HG03520 (cell line): ENCODE results near the gene DDIAS.
"Not testable (repeated sequence)": the region's sequence is repeated elsewhere in the genome, so short reads cannot be mapped to it uniquely, and the experiment has no call there.

Experiments used
- ATAC-seq: cut with Tn5 transposase; IDR thresholded peaks from one replicate; pipeline ENCODE4 v1.9.1; 2021; ENCODE audit warnings: mild to moderate bottlenecking, moderate library complexity; ENCODE audit not compliant: unreplicated experiment

DDIAS gene, protein sequence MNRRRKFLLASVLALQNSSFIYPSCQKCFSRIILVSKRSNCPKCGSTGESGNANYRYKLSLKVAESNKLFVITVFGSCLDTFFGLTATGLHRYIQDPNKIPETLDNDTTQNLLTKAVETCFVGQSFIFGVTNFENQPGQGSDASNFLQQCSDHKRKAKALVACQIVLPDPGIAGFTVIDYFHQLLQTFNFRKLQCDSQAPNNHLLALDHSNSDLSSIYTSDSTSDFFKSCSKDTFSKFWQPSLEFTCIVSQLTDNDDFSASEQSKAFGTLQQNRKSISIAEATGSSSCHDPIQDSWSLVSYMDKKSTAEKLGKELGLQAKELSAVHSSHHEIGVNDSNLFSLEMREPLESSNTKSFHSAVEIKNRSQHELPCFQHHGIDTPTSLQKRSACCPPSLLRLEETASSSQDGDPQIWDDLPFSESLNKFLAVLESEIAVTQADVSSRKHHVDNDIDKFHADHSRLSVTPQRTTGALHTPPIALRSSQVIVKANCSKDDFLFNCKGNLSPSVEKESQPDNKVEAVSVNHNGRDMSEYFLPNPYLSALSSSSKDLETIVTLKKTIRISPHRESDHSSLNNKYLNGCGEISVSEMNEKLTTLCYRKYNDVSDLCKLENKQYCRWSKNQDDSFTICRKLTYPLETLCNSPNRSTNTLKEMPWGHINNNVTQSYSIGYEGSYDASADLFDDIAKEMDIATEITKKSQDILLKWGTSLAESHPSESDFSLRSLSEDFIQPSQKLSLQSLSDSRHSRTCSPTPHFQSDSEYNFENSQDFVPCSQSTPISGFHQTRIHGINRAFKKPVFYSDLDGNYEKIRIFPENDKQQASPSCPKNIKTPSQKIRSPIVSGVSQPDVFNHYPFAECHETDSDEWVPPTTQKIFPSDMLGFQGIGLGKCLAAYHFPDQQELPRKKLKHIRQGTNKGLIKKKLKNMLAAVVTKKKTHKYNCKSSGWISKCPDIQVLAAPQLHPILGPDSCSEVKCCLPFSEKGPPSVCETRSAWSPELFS

DNA sequence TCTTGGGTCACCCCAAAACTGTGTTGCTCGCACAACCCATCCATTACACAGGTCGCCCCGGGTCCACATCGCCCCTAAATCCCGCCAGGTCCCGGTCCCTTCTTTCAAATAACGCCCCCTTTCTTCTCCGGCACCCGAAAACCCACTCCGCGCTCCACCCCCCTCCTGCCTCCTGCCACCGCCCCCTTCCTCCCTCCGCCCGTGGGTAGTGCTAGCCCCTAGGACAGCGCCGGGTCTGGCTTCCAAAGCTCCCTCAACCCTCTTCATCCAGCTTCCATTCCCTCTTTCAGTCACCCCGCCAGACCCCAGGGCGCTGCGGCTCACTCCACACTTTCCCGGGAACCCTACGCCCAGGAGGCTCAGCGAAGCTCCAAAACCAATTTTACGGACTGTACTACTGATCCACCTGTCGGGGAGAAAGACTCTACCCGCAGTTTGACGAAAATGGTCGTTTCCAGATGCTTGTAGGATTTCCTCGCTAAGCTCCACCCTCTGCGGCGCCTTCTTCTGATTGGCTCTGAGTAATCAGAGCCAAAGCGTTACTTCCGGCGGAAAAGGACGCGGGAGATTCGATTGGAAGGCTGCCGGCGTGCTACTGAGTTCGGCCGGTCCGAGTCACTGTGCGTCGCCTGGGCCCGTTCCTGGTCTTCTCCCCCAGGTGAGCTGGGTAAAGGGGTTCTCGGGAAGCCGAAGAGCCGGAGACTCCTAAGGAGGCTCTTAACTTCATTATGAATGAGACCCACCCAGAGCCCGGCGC lies at the start of gene DDIAS:
TSS of gene DDIAS (plus strand) at position 572 of the 757 bp plus-strand sequence. CDS start 13,003 bp downstream, outside the sequence.
- peak; percentile 64 for ATAC-seq

DNA sequence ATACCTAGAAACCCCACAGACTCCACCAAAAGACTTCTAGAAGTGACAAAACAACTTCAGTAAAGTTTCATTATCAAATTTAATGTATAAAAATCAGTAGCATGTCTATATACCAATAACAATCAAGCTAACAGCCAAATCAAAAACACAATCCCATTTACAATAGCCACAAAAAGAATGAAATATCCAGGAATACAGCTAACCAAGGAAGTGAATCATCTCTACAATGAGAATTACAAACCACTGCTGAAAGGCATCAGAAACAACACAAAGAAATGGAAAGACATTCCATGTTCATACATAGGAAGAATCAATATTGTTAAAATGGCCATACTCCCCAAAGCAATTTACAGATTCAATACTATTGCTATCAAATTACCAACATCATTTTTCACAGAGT lies 47.3 kb upstream of the DDIAS start:
- ATAC-seq: no peak

DNA sequence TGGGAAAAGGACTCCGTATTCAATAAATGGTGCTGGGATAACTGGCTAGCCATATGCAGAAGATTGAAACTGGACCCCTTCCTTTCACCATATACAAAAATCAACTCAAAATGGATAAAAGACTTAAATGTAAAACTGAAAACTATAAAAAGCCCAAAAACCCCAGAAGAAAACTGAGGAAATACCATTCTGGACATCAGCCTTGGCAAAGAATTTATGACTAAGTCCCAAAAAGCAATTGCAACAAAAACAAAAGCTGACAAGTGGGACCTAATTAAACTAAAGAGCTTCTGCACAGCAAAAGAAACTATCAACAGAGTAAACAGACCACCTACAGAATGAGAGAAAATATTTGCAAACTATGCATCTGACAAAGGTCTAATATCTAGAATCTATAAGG lies 46.6 kb upstream of the DDIAS start:
- ATAC-seq: not testable (repeated sequence)

DNA sequence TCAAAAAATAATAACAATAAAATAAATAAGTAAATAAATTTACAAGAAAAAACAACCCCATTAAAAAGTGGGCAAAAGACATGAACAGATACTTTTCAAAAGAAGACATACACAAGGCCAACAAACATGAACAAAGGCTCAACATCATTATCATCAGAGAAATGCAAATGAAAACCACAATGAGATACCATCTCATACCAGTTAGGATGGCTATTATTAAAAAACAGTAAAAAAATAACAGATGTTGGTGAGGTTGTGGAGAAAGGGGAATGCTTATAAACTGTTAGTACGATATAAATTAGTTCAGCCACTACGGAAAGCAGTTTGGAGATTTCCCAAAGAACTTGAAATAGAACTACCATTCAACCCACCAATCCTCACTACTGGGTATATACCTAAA lies 45.9 kb upstream of the DDIAS start:
- ATAC-seq: no peak

DNA sequence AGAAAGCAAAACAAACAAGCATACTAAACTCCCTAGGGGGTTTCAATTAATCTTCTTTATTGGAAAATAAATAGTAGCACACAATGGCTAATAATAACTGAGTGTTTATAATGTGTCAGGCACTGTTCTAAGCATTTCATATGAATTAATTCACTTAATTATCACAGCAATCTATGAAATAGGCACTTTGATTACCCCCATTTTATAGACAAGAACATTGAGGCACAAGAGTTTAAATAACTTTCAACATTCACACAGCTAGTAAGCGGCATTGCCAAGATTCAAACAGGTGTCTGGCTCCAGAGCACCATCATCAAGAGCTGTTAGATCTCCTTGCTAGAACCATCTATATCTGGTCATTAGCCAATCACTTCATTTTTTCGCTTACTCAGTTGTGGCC lies 44.4 kb upstream of the DDIAS start:
- no peak for ATAC-seq

DNA sequence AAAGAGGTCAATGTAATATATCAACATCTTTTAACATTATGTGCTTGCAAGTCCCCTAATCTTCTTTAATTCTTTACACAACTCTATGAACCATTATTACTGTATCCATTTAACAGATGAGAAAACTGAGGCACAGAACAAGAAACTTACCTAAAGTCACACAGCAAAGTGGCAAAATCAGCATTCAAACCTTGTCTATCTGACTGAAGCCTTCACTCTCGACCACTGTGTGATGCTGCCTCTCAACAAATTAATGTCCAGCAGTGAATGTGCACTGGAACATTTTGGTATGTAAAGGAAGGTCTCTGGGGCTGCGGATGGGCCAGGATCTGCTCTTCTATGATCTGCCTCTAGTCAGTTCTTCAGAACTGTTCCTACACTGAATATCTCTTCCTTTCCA lies 43.4 kb upstream of the DDIAS start:
- ATAC-seq: no peak

DNA sequence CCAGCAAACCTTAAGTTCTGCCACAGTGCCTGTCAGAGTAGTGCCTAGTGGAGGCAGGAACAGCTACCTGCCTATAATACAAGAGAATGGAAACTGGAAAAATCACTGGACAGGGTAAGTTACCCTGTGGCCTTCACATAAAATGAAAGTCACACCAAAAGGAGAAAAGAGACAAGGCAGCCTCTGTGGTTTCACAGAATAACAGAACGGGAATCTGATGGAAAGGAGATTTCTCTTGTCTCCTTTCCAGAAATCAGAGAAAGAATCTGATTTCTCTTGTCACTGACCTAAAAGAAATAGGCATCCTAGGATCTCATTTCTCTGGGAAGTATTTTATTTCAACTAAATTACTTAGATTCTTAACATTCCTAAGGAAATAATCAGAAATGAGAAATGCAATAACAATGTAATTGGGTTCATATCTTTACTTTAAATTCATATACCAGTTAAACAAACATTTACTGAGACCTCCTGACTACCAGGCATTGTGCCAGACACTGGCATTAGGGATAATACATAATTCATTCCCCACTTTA lies 42.9 kb upstream of the DDIAS start:
- no peak for ATAC-seq

DNA sequence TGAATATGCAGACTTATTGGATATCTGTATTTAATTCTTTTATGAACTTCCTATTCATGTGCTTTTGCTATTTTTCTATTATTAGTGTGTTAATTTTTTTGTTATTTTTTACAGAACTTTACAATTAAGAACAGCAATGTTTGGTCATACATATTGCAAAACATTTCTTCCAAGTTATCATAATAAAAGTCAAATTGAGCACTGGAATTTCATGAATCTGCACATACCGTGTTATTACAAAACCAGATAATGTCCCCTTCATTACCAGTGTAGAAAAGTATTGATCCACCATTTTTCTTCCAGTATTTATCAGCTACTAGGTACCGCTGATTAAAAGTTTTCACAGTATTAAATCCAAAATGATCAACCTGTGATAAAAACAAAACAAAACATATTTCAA lies 41.8 kb upstream of the DDIAS start:
- ATAC-seq: no peak

DNA sequence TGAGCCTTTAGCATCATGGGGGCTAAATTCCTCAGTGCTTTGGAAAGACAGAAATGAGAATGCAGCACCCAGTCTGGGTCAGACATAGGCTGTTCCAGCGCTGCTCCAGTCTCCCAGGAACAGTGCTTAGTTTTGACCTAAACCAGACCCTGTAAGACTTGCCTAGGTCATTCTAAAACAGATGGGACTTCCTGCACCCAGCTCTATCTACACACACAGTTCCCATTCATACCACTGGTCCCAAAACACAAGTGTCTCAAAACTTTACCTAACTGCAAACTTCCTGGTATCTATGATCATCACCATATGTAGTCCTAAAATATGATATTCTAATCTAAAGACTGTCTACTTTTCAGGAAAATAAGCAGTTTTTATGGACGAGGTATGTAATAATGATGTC lies 39.2 kb upstream of the DDIAS start:
- no peak for ATAC-seq

DNA sequence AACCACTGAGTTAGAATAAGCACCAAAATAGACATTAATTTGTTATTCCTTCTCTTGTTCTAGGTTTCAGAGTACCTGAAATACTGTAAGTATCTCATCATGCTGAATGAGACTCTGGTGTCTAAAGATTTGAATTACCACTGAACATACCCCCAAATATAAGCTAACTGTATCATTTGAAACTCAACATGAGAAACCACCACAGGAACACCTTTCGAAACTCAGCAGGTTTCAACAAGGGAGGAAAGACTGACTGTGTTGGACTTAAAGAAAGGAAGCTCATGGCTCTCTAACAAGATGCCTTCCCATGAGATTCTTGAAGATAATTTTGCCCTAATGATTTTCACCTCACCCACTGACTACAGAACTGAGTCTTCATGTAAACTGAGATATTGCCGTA lies 38.3 kb upstream of the DDIAS start:
- ATAC-seq: no peak

DNA sequence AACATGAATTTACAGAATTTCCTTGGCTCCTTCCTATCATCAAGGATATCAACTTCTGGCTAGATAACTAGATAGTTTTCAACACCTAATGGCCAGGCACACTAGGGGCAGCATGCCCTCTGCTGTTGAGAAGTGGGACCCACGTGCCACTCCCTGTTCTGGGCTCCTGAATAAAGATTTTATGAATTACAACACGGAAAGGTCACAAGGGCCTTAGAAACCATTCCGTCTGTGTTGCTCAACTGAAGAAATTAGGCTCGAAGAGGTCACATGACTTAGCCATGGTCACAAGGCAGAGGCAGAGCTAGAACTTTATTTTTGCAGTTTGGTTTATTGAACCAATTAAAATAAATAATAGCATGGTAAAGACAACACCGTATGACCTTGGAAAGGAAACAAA lies 37.3 kb upstream of the DDIAS start:
- ATAC-seq: peak; percentile 47

DNA sequence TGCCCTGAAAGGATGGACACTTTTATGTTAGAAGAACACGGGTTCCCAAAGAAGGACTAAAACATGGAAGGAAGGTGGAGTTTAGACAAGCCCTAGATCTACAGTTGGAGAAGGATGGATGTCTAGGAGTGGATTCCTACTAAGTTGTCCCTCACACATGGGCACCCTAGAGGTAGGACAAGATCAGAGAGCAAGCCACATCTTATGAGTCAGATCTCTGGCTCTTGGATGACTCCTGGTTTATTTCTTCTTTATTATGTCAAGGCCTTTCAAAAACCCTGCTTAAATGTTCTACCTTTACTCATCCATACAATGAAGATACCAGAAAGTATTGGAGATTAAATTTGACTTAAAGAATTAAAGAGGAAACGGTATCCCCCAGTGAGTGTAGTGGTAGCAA lies 35.7 kb upstream of the DDIAS start:
- ATAC-seq: no peak

DNA sequence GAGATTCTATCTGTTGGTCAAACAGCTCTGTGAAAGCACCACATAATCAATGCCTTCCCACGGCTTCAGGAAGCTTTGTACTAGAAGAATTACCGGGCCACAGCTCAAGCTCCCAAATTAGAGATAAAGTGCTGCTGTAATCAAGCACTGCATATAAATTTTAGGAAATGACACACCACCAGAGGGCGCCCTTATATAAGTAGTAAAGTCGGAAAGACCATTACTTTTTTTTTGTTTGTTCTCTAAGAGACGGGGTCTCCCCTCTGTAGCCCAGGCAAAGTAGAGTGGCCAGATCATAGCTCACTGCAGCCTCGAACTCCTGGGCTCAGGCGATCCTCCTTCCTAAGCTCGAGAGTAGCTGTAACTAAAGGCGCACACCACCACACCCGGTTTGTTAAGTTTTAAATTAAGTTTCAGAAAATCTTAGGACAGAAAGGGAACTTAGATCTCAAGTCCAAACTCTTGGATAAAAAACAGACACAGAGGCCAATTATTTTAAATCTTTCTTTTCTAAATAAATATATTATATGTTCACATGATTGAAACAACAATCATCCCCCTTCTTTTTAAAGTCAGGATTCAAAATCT lies 33.9 kb upstream of the DDIAS start:
- ATAC-seq: no peak

DNA sequence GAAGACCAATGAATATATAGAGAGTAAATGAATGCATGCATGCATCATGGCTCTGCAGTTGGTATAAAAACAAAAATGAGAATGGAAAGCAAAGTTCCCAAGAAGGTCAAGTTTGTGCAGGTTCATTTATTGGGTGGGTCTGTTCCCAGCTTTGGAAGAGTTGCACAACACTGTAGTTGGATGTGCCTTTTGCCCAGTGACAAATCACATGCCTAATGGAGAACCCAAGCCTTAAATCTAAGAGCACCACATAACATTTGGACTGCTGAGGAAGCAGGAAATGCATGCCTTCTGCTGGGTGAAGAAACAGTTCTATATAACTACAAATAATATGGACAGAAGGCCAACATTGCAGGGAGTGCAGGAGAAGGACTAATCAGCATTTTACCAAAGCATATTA lies 31.9 kb upstream of the DDIAS start:
- ATAC-seq: no peak

DNA sequence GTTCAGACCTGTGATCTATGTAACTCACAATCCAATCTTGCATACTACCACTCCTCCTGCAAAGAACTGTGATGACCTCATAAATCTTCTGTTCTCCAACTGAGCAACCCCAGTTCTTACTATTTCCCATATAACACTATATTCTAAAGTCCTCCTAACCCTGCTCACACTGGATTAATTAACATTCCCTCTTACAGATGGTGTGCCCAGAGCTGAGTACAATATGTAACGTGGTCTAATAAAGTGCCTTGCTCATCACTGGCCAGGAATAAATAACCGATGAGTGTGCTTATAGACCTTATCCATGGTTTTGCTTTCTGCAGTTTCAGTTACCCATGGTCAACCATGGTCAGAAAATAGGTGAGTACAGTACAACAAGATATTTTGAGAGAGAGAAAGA lies 29.9 kb upstream of the DDIAS start:
- no peak for ATAC-seq

DNA sequence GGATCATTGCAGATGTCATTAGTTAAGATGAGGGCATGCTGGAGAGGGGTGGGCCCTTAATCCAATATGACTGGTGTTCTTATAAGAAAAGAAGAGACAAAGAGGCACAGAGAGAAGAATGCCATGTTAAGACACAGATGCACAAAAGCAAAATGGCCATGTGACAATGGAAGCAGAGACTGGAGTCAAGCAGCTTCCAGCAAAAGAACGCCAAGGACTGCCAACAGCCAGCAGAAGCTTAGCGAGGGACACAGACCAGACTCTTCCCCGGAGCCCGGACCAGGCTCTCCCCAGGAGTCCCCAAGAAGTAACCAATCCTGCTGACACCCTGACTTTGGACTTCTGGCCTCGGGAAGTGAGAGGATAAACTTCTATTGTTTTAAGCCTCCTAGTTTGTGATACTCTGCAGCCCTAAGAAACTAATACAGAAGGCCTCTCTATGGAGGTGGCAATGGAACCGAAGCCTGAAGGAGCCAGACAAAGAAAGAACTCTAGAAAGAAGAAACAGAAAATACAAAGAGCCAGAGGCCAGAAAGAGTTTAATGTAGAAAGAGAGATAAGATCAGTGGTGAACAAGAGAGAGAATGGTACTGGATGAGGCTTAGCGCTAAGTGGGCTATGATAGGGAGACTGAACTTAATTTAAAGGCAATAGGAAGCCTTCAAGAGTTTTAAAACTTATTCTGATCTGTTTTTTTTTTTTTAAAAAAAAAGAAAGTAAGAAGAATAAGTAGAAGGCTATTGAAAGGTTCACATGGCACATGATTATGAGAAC lies 29.0 kb upstream of the DDIAS start:
- no peak for ATAC-seq

DNA sequence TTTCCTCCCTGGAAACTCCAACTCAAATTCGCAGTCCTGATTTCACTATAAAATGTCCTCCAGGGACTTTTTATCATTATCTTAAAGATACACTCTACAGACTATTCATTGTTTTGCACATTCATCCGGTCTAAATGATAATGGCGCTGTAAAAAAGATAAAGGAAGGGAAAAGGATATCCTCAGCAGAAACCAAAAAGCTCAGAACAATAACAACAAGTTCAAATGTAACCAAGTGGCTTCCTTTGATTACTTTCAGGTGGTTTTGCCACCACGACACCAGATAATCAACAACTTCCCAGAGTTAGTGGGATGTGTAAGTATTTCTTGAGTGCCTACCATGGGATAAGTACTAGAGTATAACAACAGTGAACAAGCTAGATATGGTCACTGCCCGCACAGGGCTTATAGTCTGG lies 27.6 kb upstream of the DDIAS start:
- no peak for ATAC-seq

DNA sequence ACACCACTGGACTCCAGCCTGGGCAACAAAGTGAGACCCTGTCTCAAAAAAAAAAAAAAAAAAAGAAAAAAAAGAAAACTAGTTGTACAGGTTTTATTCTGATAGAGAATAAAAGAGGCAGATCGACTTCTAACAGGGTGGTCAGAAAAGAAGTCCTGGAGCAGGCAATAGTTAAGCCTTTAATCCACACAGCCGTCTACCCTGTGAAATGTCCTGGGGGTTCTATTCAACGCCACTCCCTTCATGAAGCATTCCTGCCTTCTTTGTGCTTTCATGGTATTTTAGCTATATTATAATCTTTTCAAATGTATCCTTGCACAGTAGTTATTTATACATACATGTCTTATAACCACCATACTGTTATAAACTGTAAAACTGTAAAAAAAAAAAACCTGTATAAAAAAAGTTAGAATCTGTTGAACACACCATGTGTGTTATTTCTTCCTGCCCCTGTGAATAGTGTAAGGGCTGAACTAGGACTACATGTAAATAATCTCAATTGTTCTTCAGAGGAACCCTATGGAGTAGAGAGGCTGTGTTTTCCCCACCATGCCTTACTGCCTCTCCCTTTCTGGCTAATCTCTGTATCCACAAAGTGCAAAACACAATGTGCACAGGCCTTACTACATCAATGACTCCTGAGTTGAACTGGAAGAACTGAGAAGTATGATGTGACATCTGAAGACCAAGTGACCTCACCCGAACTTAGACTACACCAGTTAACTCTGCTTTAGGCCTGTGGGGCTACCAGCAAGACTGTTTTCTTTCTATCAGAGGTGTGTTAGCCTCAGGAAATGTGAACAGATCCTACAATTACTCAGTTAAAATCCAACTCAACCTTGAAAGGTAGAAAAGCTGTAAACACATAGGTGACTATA lies 26.7 kb upstream of the DDIAS start:
- no peak for ATAC-seq

DNA sequence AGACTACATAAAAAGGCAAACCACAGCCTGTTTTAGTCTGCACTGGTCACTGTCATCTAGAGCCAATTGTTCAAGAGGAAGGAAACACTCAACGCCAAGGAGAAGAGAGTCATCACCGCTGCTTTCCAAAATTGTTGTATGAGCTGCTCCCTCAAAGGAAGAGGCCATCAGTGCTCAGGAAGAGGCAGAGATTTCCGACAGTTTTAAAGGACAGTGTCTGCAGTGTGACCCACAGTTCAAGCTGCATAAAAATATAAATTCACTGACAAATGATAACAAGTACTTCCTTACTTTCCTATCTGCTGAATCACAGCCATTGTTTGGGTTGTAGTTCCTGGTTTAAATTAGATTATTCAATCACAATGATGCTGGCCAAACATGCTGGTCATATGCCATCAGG lies 17.7 kb upstream of the DDIAS start:
- no peak for ATAC-seq
